GM12892 (cell line): ENCODE data around the gene GATA3.

Experiments used
- DNase-seq: peaks from one replicate; pipeline ENCODE4 v3.0.0; 2011; ENCODE audit not compliant: insufficient read length
- FAIRE-seq: peaks from 2 replicates; lab custom pipeline; 2011; peaks lifted over from hg19 to GRCh38; lab: Jason Lieb, UNC
- POLR2A ChIP-seq: IDR thresholded peaks from 2 replicates; pipeline ENCODE4 v1.6.1; 2011; ENCODE audit warnings: low read depth, low read length, control low read depth
- POLR2AphosphoS5 ChIP-seq: IDR thresholded peaks from 2 replicates; pipeline ENCODE4 v1.6.1; 2011; ENCODE audit warnings: low read depth, low read length, control low read depth
- TAF1 ChIP-seq: IDR thresholded peaks from 2 replicates; pipeline ENCODE4 v1.6.1; 2011; ENCODE audit warnings: low read depth, mild to moderate bottlenecking, control low read depth, low read length, borderline replicate concordance

The GATA3 gene

GRCh38 chr10:8116474-8116873 lies 62.0 kb downstream of the GATA3 start:
- no peak for DNase-seq
- TF ChIP-seq TAF1 (no peak), POLR2AphosphoS5 (no peak), POLR2A (no peak)
- FAIRE-seq, result no peak

- no peak for DNase-seq
- no peak for FAIRE-seq
- TF ChIP-seq POLR2A (no peak), POLR2AphosphoS5 (no peak), TAF1 (no peak)
Measured at GRCh38 chr10:8116926-8117493, 62.5 kb downstream of the GATA3 start.

GRCh38 chr10:8121201-8121890 lies 66.9 kb downstream of the GATA3 start:
- peak; percentile 36 for FAIRE-seq
- no peak for TF ChIP-seq POLR2A
- no peak for TF ChIP-seq TAF1
- TF ChIP-seq POLR2AphosphoS5, result no peak
- DNase-seq, result no peak

- DNase-seq (no peak), FAIRE-seq (no peak)
- TF ChIP-seq POLR2AphosphoS5 (no peak), POLR2A (no peak), TAF1 (no peak)
Measured at GRCh38 chr10:8122611-8123369, 68.3 kb downstream of the GATA3 start.

- TF ChIP-seq TAF1 (no peak), POLR2AphosphoS5 (no peak), POLR2A (no peak)
- no peak for DNase-seq
- FAIRE-seq, result no peak
Measured at GRCh38 chr10:8124436-8124835, 69.9 kb downstream of the GATA3 start.
